Smooth muscle cell (in vitro differentiated cells): ENCODE data around the gene MRPL33. TPM values are rescaled to one million over a fixed set of nuclear protein-coding genes. Genes with fewer than 3 reads are reported as not detected.
A peak's percentile ranks its signal among the peaks of the same experiment; 100 is the strongest.

ENCODE experiments used
- DNase-seq: peaks from one replicate; lab custom pipeline; 2025; ENCODE audit not compliant: unreplicated experiment; lab: John Stamatoyannopoulos, UW
- H2AFZ ChIP-seq: fragments of 200-600 bp; sonication (generic); 2 replicates; pipeline ENCODE4 v1.6.0; 2016; ENCODE audit warnings: antibody characterized with exemption, low read depth, mild to moderate bottlenecking
- H3F3A ChIP-seq: fragments of 200-600 bp; sonication (generic); 2 replicates; pipeline ENCODE4 v1.6.0; 2017; ENCODE audit warnings: antibody characterized with exemption, low read depth
- H3K27ac ChIP-seq: fragments of 200-600 bp; sonication (generic); 2 replicates; pipeline ENCODE4 v1.5.1; 2016; ENCODE audit warnings: low read depth, mild to moderate bottlenecking
- H3K27me3 ChIP-seq: fragments of 200-600 bp; sonication (generic); 2 replicates; pipeline ENCODE4 v1.6.1; 2016; ENCODE audit warnings: low read depth, mild to moderate bottlenecking
- H3K36me3 ChIP-seq: fragments of 200-600 bp; sonication (generic); 2 replicates; pipeline ENCODE4 v1.5.1; 2016; ENCODE audit warnings: low read depth
- H3K4me1 ChIP-seq: fragments of 200-600 bp; sonication (generic); 2 replicates; pipeline ENCODE4 v1.5.1; 2016; ENCODE audit warnings: low read depth
- H3K4me2 ChIP-seq: fragments of 200-600 bp; sonication (generic); 2 replicates; pipeline ENCODE4 v1.6.0; 2016; ENCODE audit warnings: mild to moderate bottlenecking
- H3K4me3 ChIP-seq: fragments of 200-600 bp; sonication (generic); 2 replicates; pipeline ENCODE4 v1.5.1; 2016; ENCODE audit warnings: mild to moderate bottlenecking
- H3K79me2 ChIP-seq: fragments of 200-600 bp; sonication (generic); 2 replicates; pipeline ENCODE4 v1.6.0; 2016; ENCODE audit warnings: low read depth, mild to moderate bottlenecking
- H3K9ac ChIP-seq: fragments of 200-600 bp; sonication (generic); 2 replicates; pipeline ENCODE4 v1.6.0; 2016; ENCODE audit warnings: low read depth
- H3K9me3 ChIP-seq: fragments of 200-600 bp; sonication (generic); replicated peaks from 2 replicates; pipeline ENCODE4 v1.5.1; 2016; ENCODE audit warnings: low read depth
- H4K20me1 ChIP-seq: fragments of 200-600 bp; sonication (generic); 2 replicates; pipeline ENCODE4 v1.6.0; 2016; ENCODE audit warnings: low read depth
- CTCF ChIP-seq: fragments of 200-600 bp; sonication (generic); IDR thresholded peaks from 2 replicates; pipeline ENCODE4 v1.5.1; 2017; ENCODE audit warnings: borderline replicate concordance, mild to moderate bottlenecking, antibody characterized with exemption; ENCODE audit not compliant: insufficient read depth, poor library complexity, severe bottlenecking
- WGBS: methylation state at CpG from one replicate; pipeline ENCODE4 v1.1.7; 2016; ENCODE audit warnings: low lambda C conversion rate; 5-methylcytosine and 5-hydroxymethylcytosine counted together
- polyA plus RNA-seq: library from polyadenylated mRNA; unstranded; fragments of >200 nt; fragmentation: Nextera tagmentation; extraction: Ambion mirVana; gene quantifications from 2 replicates; pipeline ENCODE4 v1.2.1, GENCODE V29; 2016
- total RNA-seq: library from RNA; depleted of rRNA; stranded (reverse); fragments of >200 nt; gene quantifications from 2 replicates; pipeline ENCODE4 v1.2.3, GENCODE V29; 2014

Gene MRPL33
- total and polyA plus RNA-seq, 2 experiments from 2014 or later, result 94.5 to 193 TPM

GRCh38 chr2:27809761-27810241, 38.3 kb downstream of the MRPL33 start:
- no peaks in the 10 kb centered on the region for H3K36me3 ChIP-seq
- H3K79me2 ChIP-seq, result no peaks in the 10 kb centered on the region
- H3K9ac ChIP-seq, result no peak overlapping the region
- H2AFZ ChIP-seq, result peak overlapping the region; percentile 28
- no peaks in the 10 kb centered on the region for H3K9me3 ChIP-seq
- no peak overlapping the region for H3K4me3 ChIP-seq
- H3K4me2 ChIP-seq, result peak overlapping the region; percentile 45
- H3F3A ChIP-seq, result no peaks in the 10 kb centered on the region
- no peaks in the 10 kb centered on the region for H4K20me1 ChIP-seq
- no peak for DNase-seq
- H3K4me1 ChIP-seq, result no peaks in the 10 kb centered on the region
- 52% methylated on average over 3 of the region's 3 CpGs for WGBS
- peak overlapping the region; percentile 78 for H3K27ac ChIP-seq
- no peak for TF ChIP-seq CTCF
- no peaks in the 10 kb centered on the region for H3K27me3 ChIP-seq

- no peak for DNase-seq
- Histone ChIP-seq H3K27me3 (no peaks in the 10 kb centered on the region), H3K27ac (peak overlapping the region; percentile 78), H2AFZ (no peak overlapping the region), H4K20me1 (no peaks in the 10 kb centered on the region), H3F3A (no peaks in the 10 kb centered on the region), H3K4me2 (peak overlapping the region; percentile 45), H3K36me3 (no peaks in the 10 kb centered on the region), H3K79me2 (no peaks in the 10 kb centered on the region), H3K4me1 (no peaks in the 10 kb centered on the region), H3K9ac (no peak overlapping the region), H3K4me3 (no peak overlapping the region), H3K9me3 (no peaks in the 10 kb centered on the region)
- 74% methylated on average over 3 of the region's 3 CpGs for WGBS
- TF ChIP-seq CTCF, result no peak
Measured at GRCh38 chr2:27810455-27810854, 38.9 kb downstream of the MRPL33 start.

- no peak overlapping the region for H3K4me2 ChIP-seq
- H4K20me1 ChIP-seq, result no peaks in the 10 kb centered on the region
- no peaks in the 10 kb centered on the region for H3K9me3 ChIP-seq
- H3K4me3 ChIP-seq, result no peak overlapping the region
- WGBS, result 100% methylated on average over 1 of the region's 1 CpG
- no peaks in the 10 kb centered on the region for H3K27me3 ChIP-seq
- no peaks in the 10 kb centered on the region for H3K79me2 ChIP-seq
- H3K27ac ChIP-seq, result no peak overlapping the region
- H3K36me3 ChIP-seq, result no peaks in the 10 kb centered on the region
- no peak overlapping the region for H2AFZ ChIP-seq
- no peaks in the 10 kb centered on the region for H3F3A ChIP-seq
- no peak overlapping the region for H3K9ac ChIP-seq
- H3K4me1 ChIP-seq, result no peaks in the 10 kb centered on the region
- no peak for DNase-seq
- no peak for TF ChIP-seq CTCF
Measured at GRCh38 chr2:27811768-27812167, 40.2 kb downstream of the MRPL33 start.

- H3K9ac ChIP-seq, result no peak overlapping the region
- no peak overlapping the region for H2AFZ ChIP-seq
- no peak overlapping the region for H3K4me2 ChIP-seq
- 71% methylated on average over 1 of the region's 1 CpG for WGBS
- no peaks in the 10 kb centered on the region for H3K4me1 ChIP-seq
- no peaks in the 10 kb centered on the region for H3K27me3 ChIP-seq
- no peak for TF ChIP-seq CTCF
- H3K4me3 ChIP-seq, result no peak overlapping the region
- H3K79me2 ChIP-seq, result no peaks in the 10 kb centered on the region
- no peaks in the 10 kb centered on the region for H3K9me3 ChIP-seq
- no peaks in the 10 kb centered on the region for H4K20me1 ChIP-seq
- H3K36me3 ChIP-seq, result no peaks in the 10 kb centered on the region
- H3F3A ChIP-seq, result no peaks in the 10 kb centered on the region
- DNase-seq, result no peak
- H3K27ac ChIP-seq, result no peak overlapping the region
Measured at GRCh38 chr2:27814758-27815157, 43.2 kb downstream of the MRPL33 start.
